OCI-LY1 (cell line): ENCODE measurements around the gene IL4I1.

Source experiments
- EZH2 ChIP-seq: fragments of 200-600 bp; sonication (generic), shearing (Covaris generic); IDR thresholded peaks from 2 replicates; pipeline ENCODE4 v1.8.0; 2017; ENCODE audit warnings: borderline replicate concordance, mixed run types, mild to moderate bottlenecking, antibody characterized with exemption, low read length, moderate library complexity, mixed read lengths
- TF ChIP-seq, protein P1 (sequence below): fragments of 200-600 bp; sonication (generic), shearing (Covaris generic); IDR thresholded peaks from 2 replicates; pipeline ENCODE4 v1.5.1; 2017; ENCODE audit warnings: mild to moderate bottlenecking, antibody characterized with exemption, low read length, moderate library complexity, mixed read lengths

DNA sequence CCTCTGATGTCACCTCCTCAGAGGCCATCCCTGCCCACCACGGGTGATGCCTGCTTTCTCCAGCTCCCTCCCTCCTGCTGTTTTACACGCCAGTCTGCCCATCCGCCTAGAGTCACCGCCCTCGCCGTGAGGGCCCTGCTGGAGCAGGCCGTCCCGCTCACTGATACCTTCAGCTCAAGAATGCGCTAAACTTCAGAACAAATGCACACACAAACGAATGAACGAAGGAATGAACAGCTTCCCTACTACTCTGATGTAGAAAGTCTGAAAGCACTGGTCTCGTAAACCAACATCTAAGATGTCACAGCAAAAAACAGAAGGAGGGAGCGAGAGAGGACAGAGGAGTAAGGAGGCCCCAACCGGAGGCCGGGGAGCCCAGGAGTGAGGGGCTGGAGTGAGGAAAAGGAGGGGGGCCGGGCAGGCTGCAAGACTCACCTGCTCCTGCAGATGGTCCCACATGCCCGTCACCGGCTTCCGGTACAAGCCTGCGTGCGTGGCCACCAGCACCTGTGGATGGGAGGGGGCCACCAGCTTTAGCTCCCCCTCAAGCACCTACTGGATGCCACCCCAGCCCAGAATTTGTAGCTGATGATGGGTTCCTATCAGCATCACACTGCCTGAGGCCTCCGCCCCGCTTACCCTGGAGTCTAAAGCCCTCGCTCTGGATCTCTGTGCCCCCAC lies 33.3 kb downstream of the IL4I1 start:
- TF ChIP-seq, protein P1, sequence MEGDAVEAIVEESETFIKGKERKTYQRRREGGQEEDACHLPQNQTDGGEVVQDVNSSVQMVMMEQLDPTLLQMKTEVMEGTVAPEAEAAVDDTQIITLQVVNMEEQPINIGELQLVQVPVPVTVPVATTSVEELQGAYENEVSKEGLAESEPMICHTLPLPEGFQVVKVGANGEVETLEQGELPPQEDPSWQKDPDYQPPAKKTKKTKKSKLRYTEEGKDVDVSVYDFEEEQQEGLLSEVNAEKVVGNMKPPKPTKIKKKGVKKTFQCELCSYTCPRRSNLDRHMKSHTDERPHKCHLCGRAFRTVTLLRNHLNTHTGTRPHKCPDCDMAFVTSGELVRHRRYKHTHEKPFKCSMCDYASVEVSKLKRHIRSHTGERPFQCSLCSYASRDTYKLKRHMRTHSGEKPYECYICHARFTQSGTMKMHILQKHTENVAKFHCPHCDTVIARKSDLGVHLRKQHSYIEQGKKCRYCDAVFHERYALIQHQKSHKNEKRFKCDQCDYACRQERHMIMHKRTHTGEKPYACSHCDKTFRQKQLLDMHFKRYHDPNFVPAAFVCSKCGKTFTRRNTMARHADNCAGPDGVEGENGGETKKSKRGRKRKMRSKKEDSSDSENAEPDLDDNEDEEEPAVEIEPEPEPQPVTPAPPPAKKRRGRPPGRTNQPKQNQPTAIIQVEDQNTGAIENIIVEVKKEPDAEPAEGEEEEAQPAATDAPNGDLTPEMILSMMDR, result no peak; the same call in 1 of the 2 replicates
- TF ChIP-seq EZH2, result no peak
